Measurements from ENCODE around the gene RSPRY1. TPM values are rescaled to one million over a fixed set of nuclear protein-coding genes. Genes with fewer than 3 reads are reported as not detected.

The RSPRY1 gene
- total and polyA plus RNA-seq, 2 of the 4 experiments (the other 2 are of a cell fraction): 25.2 to 62.2 TPM

DNA sequence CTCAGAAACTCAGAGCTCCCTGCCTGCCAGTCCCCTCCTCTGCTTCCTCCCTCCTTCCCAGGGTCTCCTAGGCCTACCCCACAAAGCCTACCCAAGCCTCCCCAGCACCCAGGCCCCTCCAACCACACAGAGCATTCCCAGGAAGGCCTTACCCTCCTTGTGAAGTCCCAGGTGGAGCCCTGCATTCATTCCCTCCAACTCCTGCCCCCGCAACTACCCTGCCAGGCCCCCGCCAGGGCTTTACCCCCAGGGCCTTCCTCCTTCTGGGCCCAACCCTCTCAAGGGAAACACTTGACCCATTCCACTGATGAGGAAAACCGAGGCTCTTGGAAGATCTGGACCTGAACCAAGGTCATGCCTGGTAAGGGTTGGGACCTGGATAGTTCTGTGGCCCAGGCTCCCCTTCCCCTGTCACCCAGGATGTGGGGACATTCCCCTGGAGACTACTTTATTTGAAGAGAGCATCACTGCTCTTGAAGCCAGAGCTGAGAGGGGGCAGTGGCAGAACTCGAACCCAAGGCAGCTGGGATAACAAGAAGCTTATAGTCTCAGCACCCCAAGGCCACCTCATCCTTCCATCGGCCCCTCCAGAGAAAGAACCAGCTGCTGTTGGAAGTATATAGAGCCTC lies 85.9 kb downstream of the RSPRY1 start:
- CTCF ChIA-PET: no interaction called here
- no peak for ATAC-seq (ENCODE audit: low read depth)
- POLR2A ChIA-PET (ENCODE audit: unreplicated experiment): no interaction called here

More for the DNA sequence above, 85.9 kb downstream of the RSPRY1 start:
- dilution Hi-C loops (cut with HindIII; ENCODE audit: low sequenced_read_pairs, unreplicated experiment) (no loop called here), in situ Hi-C loops (cut with MboI; ENCODE audit: low sequenced_read_pairs) (no loop called here), intact Hi-C loops (cut with micrococcal nuclease) (no loop called here)
- Histone ChIP-seq H3K4me3 (ENCODE audit: insufficient read depth, low read depth, low read length) (no peak overlapping the region), H3K9me3 (ENCODE audit: control insufficient read depth, insufficient read depth, low read length) (no peaks in the 10 kb centered on the region), H3K36me3 (ENCODE audit: control insufficient read depth, insufficient read depth, low read length) (no peaks in the 10 kb centered on the region), H2BK15ac (ENCODE audit: low read depth, low read length) (no peak overlapping the region), H4K8ac (ENCODE audit: low read depth in 2 of 2, low read length in 2 of 2) (no peak overlapping the region), H3K79me1 (ENCODE audit: low read depth in 1 of 2, low read length in 2 of 2) (no peaks in the 10 kb centered on the region), H3K4me2 (ENCODE audit: low read depth, low read length) (no peak overlapping the region), H3K9ac (ENCODE audit: low read depth, low read length) (no peak overlapping the region), H2AK5ac (ENCODE audit: low read depth, low read length) (no peak overlapping the region), H3K18ac (ENCODE audit: low read depth, low read length) (no peak overlapping the region), H2BK120ac (ENCODE audit: low read depth, low read length) (no peak overlapping the region), H2AFZ (replicated peaks; ENCODE audit: low read length, poor library complexity) (peak overlapping the region; percentile 51), H4K20me1 (ENCODE audit: insufficient read depth, low read length) (no peaks in the 10 kb centered on the region; the same call in 1 of the 2 replicates), H3K27ac (ENCODE audit: insufficient read depth, low read length) (no peak overlapping the region), H3K4me1 (ENCODE audit: control insufficient read depth, insufficient read depth, low read length) (no peaks in the 10 kb centered on the region), H3K23ac (ENCODE audit: low read depth, low read length) (no peak overlapping the region), H2BK5ac (ENCODE audit: low read depth, low read length, poor library complexity, severe bottlenecking) (no peak overlapping the region), H2AK9ac (replicated peaks; ENCODE audit: low read depth, low read length, poor library complexity) (no peak overlapping the region), H2BK20ac (ENCODE audit: low read depth, low read length) (no peak overlapping the region), H3K4ac (ENCODE audit: low read depth, low read length) (no peak overlapping the region), H3K14ac (replicated peaks; ENCODE audit: low read depth, low read length) (no peak overlapping the region), H3K56ac (ENCODE audit: extremely low read depth, insufficient read depth, low read length) (no peak overlapping the region), H4K91ac (ENCODE audit: insufficient read depth, low read depth, low read length) (no peak overlapping the region), H3K9me1 (ENCODE audit: insufficient read depth, low read length) (no peaks in the 10 kb centered on the region), H4K5ac (ENCODE audit: low read depth, low read length) (no peak overlapping the region), H3K27me3 (ENCODE audit: control insufficient read depth, insufficient read depth, low read length) (peaks cover 4% of the 10 kb centered on the region; the same call in 1 of the 2 replicates)
- TF ChIP-seq BHLHE40 (IDR thresholded peaks at IDR 0.05; ENCODE audit: low read depth, low read length): no peak
- TF ChIP-seq MAZ (IDR thresholded peaks at IDR 0.05; ENCODE audit: borderline replicate concordance, low read depth, low read length): no peak
- TF ChIP-seq, protein P1, sequence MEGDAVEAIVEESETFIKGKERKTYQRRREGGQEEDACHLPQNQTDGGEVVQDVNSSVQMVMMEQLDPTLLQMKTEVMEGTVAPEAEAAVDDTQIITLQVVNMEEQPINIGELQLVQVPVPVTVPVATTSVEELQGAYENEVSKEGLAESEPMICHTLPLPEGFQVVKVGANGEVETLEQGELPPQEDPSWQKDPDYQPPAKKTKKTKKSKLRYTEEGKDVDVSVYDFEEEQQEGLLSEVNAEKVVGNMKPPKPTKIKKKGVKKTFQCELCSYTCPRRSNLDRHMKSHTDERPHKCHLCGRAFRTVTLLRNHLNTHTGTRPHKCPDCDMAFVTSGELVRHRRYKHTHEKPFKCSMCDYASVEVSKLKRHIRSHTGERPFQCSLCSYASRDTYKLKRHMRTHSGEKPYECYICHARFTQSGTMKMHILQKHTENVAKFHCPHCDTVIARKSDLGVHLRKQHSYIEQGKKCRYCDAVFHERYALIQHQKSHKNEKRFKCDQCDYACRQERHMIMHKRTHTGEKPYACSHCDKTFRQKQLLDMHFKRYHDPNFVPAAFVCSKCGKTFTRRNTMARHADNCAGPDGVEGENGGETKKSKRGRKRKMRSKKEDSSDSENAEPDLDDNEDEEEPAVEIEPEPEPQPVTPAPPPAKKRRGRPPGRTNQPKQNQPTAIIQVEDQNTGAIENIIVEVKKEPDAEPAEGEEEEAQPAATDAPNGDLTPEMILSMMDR (conservative IDR thresholded peaks at IDR 0.05; ENCODE audit: low read depth, low read length): no peak
- no peak for TF ChIP-seq CEBPB (IDR thresholded peaks at IDR 0.05; ENCODE audit: low read depth, low read length)
- no CpG with 5 or more reads among the region's 5 CpGs for WGBS, 2 experiments (ENCODE audit: extremely low coverage in 2 of 2, insufficient read length in 1 of 2)
- BruUV-seq (replicated peaks): no TSS peak
- no peak for DNase-seq
